Measurements from ENCODE around the gene PTGIR. TPM values are rescaled to one million over a fixed set of nuclear protein-coding genes. Genes with fewer than 3 reads are reported as not detected.

PTGIR gene
- total and polyA plus RNA-seq, 2 of the 4 experiments (the other 2 are of a cell fraction), result 0.54 to 5.3 TPM

DNA sequence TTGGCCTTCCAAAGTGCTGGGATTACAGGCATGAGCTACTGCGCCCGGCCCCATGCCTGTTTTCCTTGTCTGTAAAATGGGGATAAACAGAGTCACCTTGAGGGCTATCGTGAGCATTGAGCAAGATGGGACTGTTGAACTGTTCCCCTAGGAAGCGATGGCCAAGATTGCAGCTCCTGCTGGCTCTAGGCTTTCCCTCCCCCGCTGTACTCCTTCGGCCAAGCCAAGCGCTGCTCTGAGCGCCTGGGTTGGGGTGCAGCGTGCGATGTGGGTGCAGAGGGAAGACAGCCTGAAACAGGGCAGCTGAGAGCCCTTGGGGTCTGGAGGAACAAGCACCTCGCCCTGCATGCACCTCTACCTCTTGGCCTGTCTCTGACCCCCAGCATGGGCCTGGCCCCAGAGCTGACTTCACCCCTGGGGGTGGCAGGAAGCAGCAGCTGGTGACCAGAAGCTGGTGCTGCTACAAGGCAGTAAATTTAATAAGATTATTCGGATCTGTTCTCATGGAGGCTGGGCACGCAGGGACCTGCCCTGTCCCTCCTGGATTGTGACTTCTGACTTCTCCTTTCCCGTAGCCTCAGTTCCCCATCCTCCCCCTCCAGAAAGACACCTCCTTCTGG lies 5.8 kb upstream of the PTGIR start (continued):
- no peak for TF ChIP-seq RAD21 (IDR thresholded peaks at IDR 0.05; ENCODE audit: low read length)

DNA sequence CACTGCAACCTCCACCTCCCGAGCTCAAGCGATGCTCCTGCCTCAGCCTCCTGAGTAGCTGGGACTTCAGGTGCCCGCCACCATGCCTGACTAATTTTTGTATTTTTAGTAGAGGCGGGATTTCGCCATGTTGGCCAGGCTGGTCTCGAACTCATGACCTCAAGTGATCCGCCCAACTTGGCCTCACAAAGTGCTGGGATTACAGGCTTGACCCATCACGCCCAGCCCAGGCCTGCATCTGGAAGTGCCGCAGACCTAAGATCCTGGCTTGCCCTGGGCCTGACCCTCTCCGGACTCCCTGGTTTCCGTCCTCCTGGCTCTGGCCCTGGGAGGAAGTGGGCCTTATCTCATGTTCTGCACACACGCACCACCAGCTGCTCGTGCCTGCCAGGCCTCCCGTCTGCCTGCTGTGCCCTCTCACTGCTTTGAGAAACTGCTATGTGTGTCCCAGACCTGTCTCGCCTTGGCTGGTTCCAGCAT lies 4.7 kb upstream of the PTGIR start:
- CTCF ChIA-PET, result interaction anchor here (1.1 kb wide), 1 partner anchor 16 kb away, joined by 3 read pairs; no protein-coding TSS in a partner anchor
- Histone ChIP-seq H2BK120ac (ENCODE audit: low read depth, low read length) (peak overlapping the region; percentile 23; the same call in 1 of the 2 replicates), H3K4me1 (ENCODE audit: control insufficient read depth, insufficient read depth, low read length) (peaks cover 25% of the 10 kb centered on the region), H3K4ac (ENCODE audit: low read depth, low read length) (no peak overlapping the region), H4K91ac (ENCODE audit: insufficient read depth, low read depth, low read length) (no peak overlapping the region), H2BK5ac (ENCODE audit: low read depth, low read length, poor library complexity, severe bottlenecking) (no peak overlapping the region), H3K9me3 (ENCODE audit: control insufficient read depth, insufficient read depth, low read length) (no peaks in the 10 kb centered on the region), H3K14ac (replicated peaks; ENCODE audit: low read depth, low read length) (no peak overlapping the region), H2AK9ac (replicated peaks; ENCODE audit: low read depth, low read length, poor library complexity) (peak overlapping the region; percentile 28), H3K27ac (ENCODE audit: insufficient read depth, low read length) (no peak overlapping the region), H3K9ac (ENCODE audit: low read depth, low read length) (no peak overlapping the region), H3K4me2 (ENCODE audit: low read depth, low read length) (no peak overlapping the region), H3K18ac (ENCODE audit: low read depth, low read length) (no peak overlapping the region), H3K79me1 (ENCODE audit: low read depth in 1 of 2, low read length in 2 of 2) (peaks cover 0 to 3% of the 10 kb centered on the region in 2 experiments; a peak in 1 of 4 replicates), H4K5ac (ENCODE audit: low read depth, low read length) (no peak overlapping the region), H2BK20ac (ENCODE audit: low read depth, low read length) (no peak overlapping the region), H3K9me1 (ENCODE audit: insufficient read depth, low read length) (peaks cover 14% of the 10 kb centered on the region), H3K56ac (ENCODE audit: extremely low read depth, insufficient read depth, low read length) (no peak overlapping the region), H2AFZ (replicated peaks; ENCODE audit: low read length, poor library complexity) (peak overlapping the region; percentile 61), H4K20me1 (ENCODE audit: insufficient read depth, low read length) (no peaks in the 10 kb centered on the region), H3K23ac (ENCODE audit: low read depth, low read length) (no peak overlapping the region), H3K27me3 (ENCODE audit: control insufficient read depth, insufficient read depth, low read length) (no peaks in the 10 kb centered on the region), H2BK15ac (ENCODE audit: low read depth, low read length) (no peak overlapping the region; the same call in 2 of the 3 replicates), H3K36me3 (ENCODE audit: control insufficient read depth, insufficient read depth, low read length) (no peaks in the 10 kb centered on the region), H2AK5ac (ENCODE audit: low read depth, low read length) (peak overlapping the region; percentile 83; the same call in 1 of the 2 replicates), H4K8ac (ENCODE audit: low read depth in 2 of 2, low read length in 2 of 2) (no peak overlapping the region), H3K4me3 (ENCODE audit: insufficient read depth, low read depth, low read length) (no peak overlapping the region)
- DNase-seq (no peak), ATAC-seq (ENCODE audit: low read depth) (no peak)
- BruUV-seq (replicated peaks), result no TSS peak
- WGBS, 2 experiments (ENCODE audit: extremely low coverage in 2 of 2, insufficient read length in 1 of 2), result 84% methylated on average over 9 of the region's 15 CpGs; no CpG with 5 or more reads in 1 of the 2 experiments
- dilution Hi-C loops (cut with HindIII; ENCODE audit: low sequenced_read_pairs, unreplicated experiment), result no loop called here
- in situ Hi-C loops (cut with MboI; ENCODE audit: low sequenced_read_pairs), result no loop called here
- POLR2A ChIA-PET (ENCODE audit: unreplicated experiment), result no interaction called here
- intact Hi-C loops (cut with micrococcal nuclease), result no loop called here
- TF ChIP-seq NFE2L2 (IDR thresholded peaks at IDR 0.05; ENCODE audit: low read depth, low read length) (no peak), BHLHE40 (IDR thresholded peaks at IDR 0.05; ENCODE audit: low read depth, low read length) (no peak), CEBPB (IDR thresholded peaks at IDR 0.05; ENCODE audit: low read depth, low read length) (no peak), MAZ (IDR thresholded peaks at IDR 0.05; ENCODE audit: borderline replicate concordance, low read depth, low read length) (no peak), FOS (IDR thresholded peaks at IDR 0.05; ENCODE audit: low read depth, low read length) (no peak), CHD1 (IDR thresholded peaks at IDR 0.05; ENCODE audit: low read depth, low read length) (no peak), MAFK (IDR thresholded peaks at IDR 0.05; ENCODE audit: low read depth, low read length) (no peak), SMC3 (IDR thresholded peaks at IDR 0.05; ENCODE audit: low read depth, low read length) (no peak), RFX5 (IDR thresholded peaks at IDR 0.05; ENCODE audit: low read depth, low read length) (no peak), RCOR1 (IDR thresholded peaks at IDR 0.05; ENCODE audit: insufficient replicate concordance, low read length) (no peak), RAD21 (IDR thresholded peaks at IDR 0.05; ENCODE audit: low read length) (no peak), POLR2A (IDR thresholded peaks at IDR 0.05; ENCODE audit: low read depth, low read length) (no peak)
- TF ChIP-seq, protein P1, sequence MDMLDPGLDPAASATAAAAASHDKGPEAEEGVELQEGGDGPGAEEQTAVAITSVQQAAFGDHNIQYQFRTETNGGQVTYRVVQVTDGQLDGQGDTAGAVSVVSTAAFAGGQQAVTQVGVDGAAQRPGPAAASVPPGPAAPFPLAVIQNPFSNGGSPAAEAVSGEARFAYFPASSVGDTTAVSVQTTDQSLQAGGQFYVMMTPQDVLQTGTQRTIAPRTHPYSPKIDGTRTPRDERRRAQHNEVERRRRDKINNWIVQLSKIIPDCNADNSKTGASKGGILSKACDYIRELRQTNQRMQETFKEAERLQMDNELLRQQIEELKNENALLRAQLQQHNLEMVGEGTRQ (IDR thresholded peaks at IDR 0.05; ENCODE audit: low read depth, low read length), result no peak
- TF ChIP-seq, protein P2, sequence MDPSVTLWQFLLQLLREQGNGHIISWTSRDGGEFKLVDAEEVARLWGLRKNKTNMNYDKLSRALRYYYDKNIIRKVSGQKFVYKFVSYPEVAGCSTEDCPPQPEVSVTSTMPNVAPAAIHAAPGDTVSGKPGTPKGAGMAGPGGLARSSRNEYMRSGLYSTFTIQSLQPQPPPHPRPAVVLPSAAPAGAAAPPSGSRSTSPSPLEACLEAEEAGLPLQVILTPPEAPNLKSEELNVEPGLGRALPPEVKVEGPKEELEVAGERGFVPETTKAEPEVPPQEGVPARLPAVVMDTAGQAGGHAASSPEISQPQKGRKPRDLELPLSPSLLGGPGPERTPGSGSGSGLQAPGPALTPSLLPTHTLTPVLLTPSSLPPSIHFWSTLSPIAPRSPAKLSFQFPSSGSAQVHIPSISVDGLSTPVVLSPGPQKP (IDR thresholded peaks at IDR 0.05; ENCODE audit: borderline replicate concordance, low read depth, low read length), result no peak
